ENCODE data around the gene PLXDC2.

PLXDC2 gene

DNA sequence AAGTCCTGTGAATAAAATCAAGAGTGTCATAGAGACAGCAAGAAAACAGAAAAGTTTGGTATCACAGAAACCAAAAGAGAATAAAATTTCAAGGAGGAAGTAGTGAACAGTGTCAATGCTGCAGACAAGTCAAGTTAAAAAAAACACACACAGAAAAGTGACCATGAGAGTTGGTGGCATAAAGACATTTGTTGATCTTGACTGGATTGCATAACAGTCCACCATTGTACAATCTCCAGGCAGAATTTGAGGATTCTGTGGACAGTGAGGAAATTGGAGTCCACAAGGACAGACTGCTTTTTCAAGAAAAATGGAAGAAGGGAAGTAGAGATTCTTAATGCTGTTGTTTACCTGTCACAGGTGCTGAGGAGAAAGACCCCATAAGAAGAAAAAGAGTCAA, 412.5 kb downstream of the PLXDC2 start:
- no peak for DNase-seq

GRCh38 chr10:20232079-20232705, 416.0 kb downstream of the PLXDC2 start:
- no peak for DNase-seq

- DNase-seq = no peak
Observed at GRCh38 chr10:20233423-20233822, 417.2 kb downstream of the PLXDC2 start.

DNA sequence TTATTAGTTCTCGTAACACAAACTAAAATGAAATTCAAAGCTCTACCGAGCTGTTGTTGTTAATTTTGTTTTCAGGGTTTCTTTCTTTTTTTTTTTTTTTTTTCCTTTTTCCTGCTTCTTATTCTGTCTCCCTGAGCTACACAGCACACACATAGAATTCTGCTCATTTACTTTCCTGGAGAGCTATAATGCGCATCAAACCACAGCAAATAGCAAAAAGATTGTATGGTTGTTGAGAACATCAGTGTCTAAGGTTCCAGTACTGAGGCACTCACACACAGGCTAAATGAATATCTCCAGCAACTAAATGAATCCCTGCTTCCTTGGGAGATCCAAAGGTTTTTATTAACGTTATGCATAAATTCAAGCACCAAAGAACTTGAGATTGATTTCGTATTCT, 418.3 kb downstream of the PLXDC2 start:
- DNase-seq = no peak

DNA sequence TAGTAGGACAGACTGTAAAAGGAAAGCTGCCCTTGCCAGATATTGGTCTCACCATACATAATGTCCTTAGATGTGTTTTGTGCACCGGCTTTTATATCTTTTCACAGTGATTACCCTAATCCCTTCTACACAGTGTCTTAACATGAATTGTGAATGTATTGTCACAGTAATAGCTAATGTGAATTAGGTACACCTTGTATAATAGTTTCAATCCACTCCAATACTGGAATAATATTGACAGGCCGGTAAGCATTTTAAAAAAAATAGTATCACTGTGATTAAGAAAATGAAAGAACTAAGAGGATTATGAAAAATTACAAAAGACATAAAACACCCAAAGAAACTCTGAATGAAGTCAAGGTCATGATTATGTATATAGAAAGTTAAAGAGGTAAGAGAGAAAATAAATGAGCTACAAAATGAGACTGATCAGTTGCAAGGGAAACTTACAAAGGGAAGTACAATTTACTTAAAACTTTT, 420.9 kb downstream of the PLXDC2 start:
- DNase-seq = no peak

DNA sequence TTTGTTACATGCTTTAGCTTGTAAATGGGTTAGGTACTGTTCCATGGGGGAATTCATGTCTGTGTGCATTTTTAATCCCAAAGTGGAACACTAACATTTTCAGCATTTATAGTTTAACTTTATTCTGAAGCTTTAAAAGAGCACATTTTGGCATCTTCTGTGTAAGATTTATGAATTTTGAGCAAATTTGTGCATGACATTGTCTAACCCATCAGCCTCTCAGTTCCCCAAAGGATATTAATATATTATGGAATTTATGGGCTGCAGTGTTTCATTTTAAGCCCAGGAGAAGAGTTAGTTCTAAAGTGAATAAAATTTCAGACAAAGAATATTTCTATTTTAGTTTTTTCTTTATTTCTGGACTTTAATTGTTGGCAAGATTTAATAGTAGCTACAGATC, 421.4 kb downstream of the PLXDC2 start:
- DNase-seq = no peak

DNA sequence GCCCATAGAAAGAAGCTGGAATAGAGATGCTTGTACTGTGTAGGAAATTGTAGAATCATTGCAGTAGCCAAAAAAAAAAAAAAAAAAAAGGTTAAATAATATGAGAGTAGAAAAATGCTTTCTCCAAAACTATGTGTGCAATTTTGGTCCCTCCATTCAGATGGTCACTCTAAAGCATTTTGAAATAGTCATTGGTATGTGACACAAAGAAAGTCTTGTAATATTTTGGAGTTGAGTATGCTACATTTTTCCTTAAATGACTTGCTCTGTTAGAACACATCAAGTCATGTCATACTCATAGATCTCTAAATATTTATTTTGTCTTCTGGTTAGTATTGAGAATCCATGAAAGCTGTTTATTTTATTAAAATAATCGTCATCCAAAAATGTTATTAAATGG, 424.4 kb downstream of the PLXDC2 start:
- DNase-seq = no peak

GRCh38 chr10:20247454-20247853, 431.2 kb downstream of the PLXDC2 start:
- DNase-seq = no peak

DNA sequence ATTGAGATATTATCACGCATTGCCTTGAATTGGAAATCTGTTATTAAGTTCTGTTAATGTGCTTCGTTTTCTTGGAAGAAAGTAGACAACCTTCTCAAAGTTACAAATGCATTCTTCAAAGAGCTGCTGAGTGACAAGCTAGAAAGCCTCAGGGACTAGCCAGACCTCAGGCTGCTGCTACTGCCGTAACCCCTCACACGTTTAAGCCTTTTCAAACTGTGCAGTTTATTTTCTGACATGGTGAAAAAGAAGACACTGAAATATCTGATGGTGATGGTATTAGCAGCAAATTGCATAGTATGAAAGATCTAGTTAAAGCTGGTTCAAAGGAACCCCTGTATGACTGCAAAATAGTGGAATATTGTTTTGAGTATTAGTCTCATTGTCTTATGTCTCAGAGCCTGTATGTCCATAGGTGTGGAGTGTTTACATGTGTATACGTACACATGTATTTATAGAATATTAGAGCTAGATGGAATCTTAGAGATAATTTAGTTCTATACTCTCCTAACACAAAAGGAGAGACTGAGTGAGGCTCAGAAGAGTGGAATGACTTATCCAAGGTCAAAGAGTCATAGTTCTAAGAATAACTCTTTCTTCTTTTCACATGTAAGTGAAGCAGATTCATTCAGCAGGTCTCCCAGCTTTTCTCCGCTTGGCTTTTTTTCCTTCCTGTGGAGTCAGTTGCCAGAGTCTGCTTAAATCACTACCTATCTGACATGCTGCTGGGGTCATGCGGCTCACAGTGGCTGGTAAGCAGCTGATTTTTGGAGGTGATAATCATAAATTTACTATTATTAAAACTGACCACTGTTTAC, 431.9 kb downstream of the PLXDC2 start:
- no peak for DNase-seq

GRCh38 chr10:20254078-20254477, 437.8 kb downstream of the PLXDC2 start:
- DNase-seq = no peak

GRCh38 chr10:20254497-20254896, 438.3 kb downstream of the PLXDC2 start:
- DNase-seq = no peak

GRCh38 chr10:20256969-20257368, 440.7 kb downstream of the PLXDC2 start:
- no peak for DNase-seq

DNA sequence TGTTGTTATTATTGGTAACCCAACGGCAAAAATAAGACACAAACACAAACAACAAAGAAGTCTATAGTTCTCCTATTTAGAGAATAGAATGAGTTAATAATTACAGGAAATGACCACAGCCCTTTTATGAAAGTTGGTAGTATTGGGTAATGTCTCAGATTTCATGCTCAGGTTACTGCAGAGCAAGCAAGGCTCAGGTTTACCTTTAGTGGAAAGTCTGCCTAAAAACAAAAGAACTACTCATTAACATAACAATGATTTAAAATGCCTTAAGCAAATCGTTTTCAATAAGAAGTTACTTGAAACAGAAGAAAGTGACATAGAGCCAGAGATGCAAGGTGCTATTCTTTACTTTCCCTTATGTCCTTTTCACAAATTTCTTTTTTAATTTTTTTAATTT, 441.2 kb downstream of the PLXDC2 start:
- DNase-seq = no peak

DNA sequence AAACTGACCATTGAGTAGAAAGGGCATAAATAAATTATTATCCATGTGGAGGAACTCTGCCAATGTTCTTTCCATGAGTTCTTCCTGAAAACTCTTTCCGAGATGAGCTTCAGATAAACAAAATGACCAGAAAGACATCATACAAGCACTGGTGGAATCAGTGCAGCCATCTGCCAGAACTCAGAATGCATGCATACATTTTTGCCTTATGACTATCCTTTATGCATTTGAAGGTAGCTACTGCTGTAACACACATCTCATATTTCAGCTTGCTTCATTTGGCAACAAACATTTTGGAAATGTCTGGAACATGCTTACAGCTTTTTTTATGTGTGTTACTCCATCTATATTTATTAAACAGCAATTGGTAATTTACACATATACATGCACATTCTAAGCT, 448.9 kb downstream of the PLXDC2 start:
- DNase-seq = no peak

DNA sequence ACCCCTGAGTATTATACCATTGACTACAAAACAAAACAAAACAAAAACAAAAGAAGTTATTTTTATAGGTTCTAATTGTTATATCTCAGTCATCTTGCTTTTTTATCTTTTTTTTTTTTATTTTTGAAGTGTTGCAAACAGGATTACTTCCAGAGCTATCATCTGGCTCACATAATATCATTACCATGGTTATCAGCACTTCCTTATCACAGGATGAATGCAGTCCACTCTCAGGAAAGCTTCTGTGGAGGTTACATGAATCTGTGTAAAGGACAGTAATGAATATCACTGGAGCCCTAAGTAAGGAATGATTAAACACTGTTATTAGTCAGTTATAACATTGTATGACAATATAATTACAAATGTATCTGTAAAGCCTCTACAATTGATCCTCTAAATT, 451.5 kb downstream of the PLXDC2 start:
- no peak for DNase-seq

DNA sequence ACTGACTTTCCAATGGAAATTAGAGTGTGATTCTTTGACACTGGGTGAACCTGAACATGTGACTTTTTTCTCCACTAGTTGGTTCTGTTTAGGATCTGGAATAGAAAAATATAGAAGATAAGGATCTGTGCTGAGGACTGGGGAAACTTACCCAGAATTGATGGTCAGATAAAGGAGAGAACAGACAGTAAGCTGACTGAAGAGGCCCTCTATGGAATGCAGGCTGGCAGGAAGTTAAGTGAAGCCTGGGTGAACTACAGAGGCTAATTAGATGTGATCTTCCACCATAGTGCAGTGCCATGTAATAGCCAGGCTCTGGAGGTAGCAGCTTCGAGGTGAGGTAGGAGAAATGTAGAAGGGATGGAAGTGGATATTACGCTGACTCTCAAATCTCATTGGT, 455.3 kb downstream of the PLXDC2 start:
- DNase-seq = no peak

DNA sequence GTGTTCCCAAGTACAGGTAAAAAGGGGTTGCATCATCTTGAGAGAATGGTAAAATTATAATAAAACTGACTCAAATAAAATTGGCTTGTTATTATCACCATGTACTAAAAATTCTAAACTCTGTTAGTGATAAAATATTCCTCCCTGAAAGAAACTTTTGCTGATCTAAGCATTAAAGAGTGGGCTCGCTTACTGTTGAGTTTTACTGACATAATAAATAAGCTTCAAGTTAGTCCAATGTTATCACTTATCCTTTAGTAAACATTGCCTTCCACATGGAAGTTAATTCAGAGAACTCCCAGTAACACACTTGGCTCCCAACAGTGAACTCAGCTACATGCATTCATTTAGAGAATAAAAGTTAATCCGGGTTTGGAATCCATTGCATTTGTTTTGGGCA, 456.4 kb downstream of the PLXDC2 start:
- DNase-seq = no peak

GRCh38 chr10:20274571-20274970, 458.3 kb downstream of the PLXDC2 start:
- no peak for DNase-seq

- no peak for DNase-seq
Observed at GRCh38 chr10:20276127-20276979, 460.1 kb downstream of the PLXDC2 start.

DNA sequence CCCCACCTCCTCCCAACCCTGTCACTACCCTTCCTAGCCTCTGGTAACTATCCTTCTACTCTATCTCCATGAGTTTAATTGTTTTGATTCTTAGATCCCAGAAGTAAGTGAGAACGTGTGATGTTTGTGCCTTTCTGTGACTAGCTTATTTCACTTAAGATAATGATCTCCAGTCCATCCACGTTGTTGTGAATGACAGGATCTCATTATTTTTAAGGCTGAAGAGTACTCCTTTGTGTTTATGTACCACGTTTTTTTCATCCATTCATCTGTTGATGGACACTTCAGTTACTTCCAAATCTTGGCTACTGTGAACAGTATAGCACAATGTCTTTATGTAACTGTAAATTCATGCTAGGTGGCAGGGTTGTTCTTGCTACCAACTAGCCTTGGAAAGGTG, 461.6 kb downstream of the PLXDC2 start:
- no peak for DNase-seq

DNA sequence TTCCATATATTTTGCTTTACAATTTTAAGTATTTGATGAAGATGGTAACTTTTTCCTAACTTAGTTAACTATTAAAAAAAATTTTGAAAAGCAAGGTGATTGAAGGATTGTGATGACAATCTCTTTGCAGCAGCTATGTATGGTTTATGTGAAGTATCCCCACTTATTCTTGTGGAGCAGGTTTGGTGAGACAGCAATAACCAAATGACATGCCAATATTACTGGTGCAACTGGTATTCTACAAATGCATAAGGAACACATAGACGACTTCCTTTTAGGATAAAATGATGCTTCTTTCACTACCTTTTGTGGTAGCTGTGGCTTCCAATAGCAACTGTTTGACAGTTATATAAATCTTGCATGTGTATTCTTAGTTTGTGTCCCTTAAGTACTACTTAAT, 465.3 kb downstream of the PLXDC2 start:
- no peak for DNase-seq

DNA sequence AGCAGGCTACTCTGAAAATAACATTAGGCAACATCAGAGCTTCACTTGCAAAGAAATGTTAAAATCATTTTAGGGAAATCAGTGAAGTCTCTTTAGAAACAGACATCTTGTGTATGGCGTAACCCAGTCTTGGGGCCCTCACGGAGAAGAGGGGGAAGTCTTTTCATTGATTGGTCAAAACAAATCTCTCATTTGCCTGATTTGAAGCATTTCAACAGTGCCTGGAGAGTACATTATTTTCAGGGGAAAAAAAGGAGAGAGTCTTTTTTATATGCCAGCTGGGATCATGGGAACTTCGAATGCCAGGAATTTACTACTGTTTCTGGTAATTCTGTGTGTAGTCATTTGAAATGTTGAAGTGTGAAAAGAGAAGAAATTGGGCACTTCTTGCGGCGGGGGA, 471.4 kb downstream of the PLXDC2 start:
- DNase-seq = no peak

- DNase-seq = no peak
Observed at GRCh38 chr10:20288060-20288459, 471.8 kb downstream of the PLXDC2 start.

Data from NCI-H1105 (cell line).